Activated B cell treated with CpG ODN at 0.5 μM for 24 hours (primary cell): Measurements from ENCODE around the gene CNKSR1. TPM values are rescaled to one million over a fixed set of nuclear protein-coding genes. Genes with fewer than 3 reads are reported as not detected.
A peak's percentile ranks its signal among the peaks of the same experiment; 100 is the strongest.

Experiments
- ATAC-seq: fragments of 200-7000 bp; cut with Tn5 transposase; one replicate; pipeline ENCODE4 v1.10.0; 2021; ENCODE audit warnings: low read depth, mild to moderate bottlenecking, moderate library complexity
- CTCF ChIA-PET: fragments of 350-600 bp; sonication (Branson Sonifier 250); formaldehyde crosslinking; loops from one replicate; lab custom pipeline; 2021; ENCODE audit warnings: antibody characterized with exemption; lab: Charles Lee
- POLR2A ChIA-PET: fragments of 350-600 bp; sonication (Branson Sonifier 250); formaldehyde crosslinking; loops from one replicate; lab custom pipeline; 2021; ENCODE audit warnings: antibody characterized with exemption; lab: Charles Lee
- DNase-seq: peaks from one replicate; pipeline ENCODE4 v3.0.0; 2022
- H3K27ac Mint-ChIP-seq: one replicate; pipeline ENCODE4 v1.8.0; 2020; ENCODE audit warnings: mixed read lengths
- H3K27me3 Mint-ChIP-seq: one replicate; pipeline ENCODE4 v1.8.0; 2021; ENCODE audit warnings: mixed read lengths
- H3K36me3 Mint-ChIP-seq: one replicate; pipeline ENCODE4 v1.8.0; 2021; ENCODE audit warnings: low read depth, mixed read lengths
- H3K4me1 Mint-ChIP-seq: one replicate; pipeline ENCODE4 v1.8.0; 2021; ENCODE audit warnings: mixed read lengths
- H3K4me3 Mint-ChIP-seq: one replicate; pipeline ENCODE4 v1.8.0; 2020; ENCODE audit warnings: mild to moderate bottlenecking, mixed read lengths
- H3K9me3 Mint-ChIP-seq: one replicate; pipeline ENCODE4 v1.8.0; 2020; ENCODE audit warnings: mixed read lengths
- CTCF ChIP-seq: fragments of 200-600 bp; IDR thresholded peaks from one replicate; pipeline ENCODE4 v1.8.0; 2022; ENCODE audit warnings: antibody characterized with exemption, mild to moderate bottlenecking
- intact Hi-C: fragments of 100-400 bp; cut with micrococcal nuclease; formaldehyde crosslinking; loops from one replicate; pipeline ENCODE4 v1.15.1; 2024
- total RNA-seq: library from RNA; stranded (reverse); gene quantifications from 2 replicates; pipeline ENCODE4 v1.2.3, GENCODE V29; 2022

The CNKSR1 gene
- total RNA-seq, 1 donor from 2014 or later = 2.7 TPM

- H3K27ac Mint-ChIP-seq = peak within 1 kb of the TSS; percentile 84
- H3K27me3 Mint-ChIP-seq = no peaks in the 10 kb centered on the region
- DNase-seq (no peak), ATAC-seq (no peak)
- POLR2A ChIA-PET = no interaction called here
- TF ChIP-seq CTCF = no peak
- peak within 1 kb of the TSS; percentile 91 for H3K4me3 Mint-ChIP-seq
- intact Hi-C loops = loop anchor here (1.0 to 2.0 kb wide), 4 partner anchors 58 to 195 kb away; partner anchors contain the start of genes CEP85 and PDIK1L
- no peaks in the 10 kb centered on the region for H3K9me3 Mint-ChIP-seq
- peaks cover 24% of the 10 kb centered on the region for H3K4me1 Mint-ChIP-seq
- no peaks in the 10 kb centered on the region for H3K36me3 Mint-ChIP-seq
- CTCF ChIA-PET = interaction anchor here (1.2 to 3.1 kb wide), 8 partner anchors 11 to 249 kb away, joined by 3 to 35 read pairs (median 6); partner anchors contain the start of gene CEP85
These were observed 8.7 kb upstream of the CNKSR1 start, which contains the start of gene C1orf232 for GRCh38 chr1:26168410-26169197. C1orf232 (minus strand) TSS chr1:26168963; CDS start chr1:26168499, 464 bp downstream.

- ATAC-seq = no peak
- Mint-ChIP-seq H3K36me3 (no peaks in the 10 kb centered on the region), H3K27ac (peak overlapping the region; percentile 41), H3K9me3 (no peaks in the 10 kb centered on the region), H3K4me3 (peak overlapping the region; percentile 91), H3K4me1 (peaks cover 20% of the 10 kb centered on the region), H3K27me3 (no peaks in the 10 kb centered on the region)
- TF ChIP-seq CTCF = no peak
- ChIA-PET POLR2A (interaction anchor here (0.6 to 1.8 kb wide), 9 partner anchors 12 to 263 kb away, joined by 3 to 13 read pairs (median 4); partner anchors contain the start of genes CD52, CEP85 and DHDDS), CTCF (interaction anchor here (0.6 to 3.1 kb wide), 15 partner anchors 11 to 303 kb away, joined by 3 to 35 read pairs (median 4); partner anchors contain the start of genes CD52, CEP85 and HMGN2)
- intact Hi-C loops = loop anchor here (1.0 to 2.0 kb wide), 4 partner anchors 58 to 194 kb away; partner anchors contain the start of genes CEP85 and PDIK1L
- DNase-seq = no peak
These were observed 8.1 kb upstream of the CNKSR1 start for GRCh38 chr1:26169198-26169554.

GRCh38 chr1:26169669-26170471 lies 7.4 kb upstream of the CNKSR1 start, which contains the start of gene ZNF593:
ZNF593 (plus strand) TSS chr1:26169908; CDS start chr1:26169984, 76 bp downstream.
- peaks cover 16% of the 10 kb centered on the region for H3K4me1 Mint-ChIP-seq
- H3K27ac Mint-ChIP-seq = peak within 1 kb of the TSS; percentile 84
- peak within 1 kb of the TSS; percentile 91 for H3K4me3 Mint-ChIP-seq
- no peak for TF ChIP-seq CTCF
- H3K27me3 Mint-ChIP-seq = no peaks in the 10 kb centered on the region
- H3K9me3 Mint-ChIP-seq = no peaks in the 10 kb centered on the region
- POLR2A ChIA-PET = interaction anchor here (0.6 to 1.8 kb wide), 10 partner anchors 13 to 922 kb away, joined by 3 to 13 read pairs (median 4); partner anchors contain the start of genes CD52, CEP85, DHDDS and RSRP1
- no peaks in the 10 kb centered on the region for H3K36me3 Mint-ChIP-seq
- CTCF ChIA-PET = interaction anchor here (0.6 to 3.1 kb wide), 18 partner anchors 12 to 302 kb away, joined by 3 to 35 read pairs (median 4); partner anchors contain the start of genes CD52, CEP85 and HMGN2
- intact Hi-C loops = loop anchor here (1.0 to 2.0 kb wide), 4 partner anchors 59 to 193 kb away; partner anchors contain the start of genes CEP85 and PDIK1L
- peak; percentile 94 for ATAC-seq
- DNase-seq = peak; percentile 90

- H3K27ac Mint-ChIP-seq = peak overlapping the region; percentile 84
- H3K4me3 Mint-ChIP-seq = peak overlapping the region; percentile 91
- ChIA-PET CTCF (interaction anchor here (1.0 to 3.1 kb wide), 8 partner anchors 14 to 247 kb away, joined by 3 to 35 read pairs (median 6); partner anchors contain the start of gene CEP85), POLR2A (interaction anchor here (1.2 to 1.8 kb wide), 4 partner anchors 14 to 262 kb away, joined by 3 to 13 read pairs (median 8); partner anchors contain the start of genes CEP85 and DHDDS)
- no peaks in the 10 kb centered on the region for H3K36me3 Mint-ChIP-seq
- H3K9me3 Mint-ChIP-seq = no peaks in the 10 kb centered on the region
- intact Hi-C loops = no loop called here
- no peak for TF ChIP-seq CTCF
- ATAC-seq (no peak), DNase-seq (no peak)
- no peaks in the 10 kb centered on the region for H3K27me3 Mint-ChIP-seq
- peaks cover 16% of the 10 kb centered on the region for H3K4me1 Mint-ChIP-seq
These were observed 6.8 kb upstream of the CNKSR1 start for GRCh38 chr1:26170472-26170821.
